ENCODE results near the gene ALG14. TPM values are rescaled to one million over a fixed set of nuclear protein-coding genes. Genes with fewer than 3 reads are reported as not detected.
"Not testable (repeated sequence)": the region's sequence is repeated elsewhere in the genome, so short reads cannot be mapped to it uniquely, and the experiment has no call there.

The ALG14 gene
- polyA plus RNA-seq, 1 of the 3 experiments (the other 2 are of a cell fraction), result 2.5 TPM

- H3K9me3 ChIP-seq; DNase-seq; H3K27ac ChIP-seq (ENCODE audit: low read depth in 2 of 2, low read length in 1 of 2); H3K9ac ChIP-seq; H3F3A ChIP-seq (replicated peaks; ENCODE audit: insufficient read depth); H3K36me3 ChIP-seq (replicated peaks in 1 of 2; ENCODE audit: control insufficient read depth in 1 of 2, insufficient read depth in 2 of 2, low read length in 1 of 2); H4K20me1 ChIP-seq (ENCODE audit: insufficient read depth); H3K4me3 ChIP-seq (ENCODE audit: low read depth in 2 of 2, low read length in 1 of 2); H3K9me2 ChIP-seq; H3K27me3 ChIP-seq (ENCODE audit: insufficient read depth); H3K79me2 ChIP-seq (ENCODE audit: insufficient read depth); POLR2A ChIA-PET; H3K4me2 ChIP-seq; H2AFZ ChIP-seq (ENCODE audit: low read depth): not testable (repeated sequence)
- 97% methylated on average over 3 of the region's 3 CpGs for WGBS (ENCODE audit: low lambda C conversion rate)
- CTCF ChIA-PET, result interaction anchor here (2.4 kb wide), 1 partner anchor 193 kb away, joined by 11 read pairs; no protein-coding TSS in a partner anchor
- peaks cover 3 to 15% of the 10 kb centered on the region in 2 experiments; a peak in 2 of 4 replicates for H3K4me1 ChIP-seq (ENCODE audit: control insufficient read depth in 1 of 2, insufficient read depth in 2 of 2, low read depth in 1 of 2, low read length in 1 of 2)
Measured at GRCh38 chr1:95047624-95048023, 25.1 kb downstream of the ALG14 start.

- ChIA-PET POLR2A (no interaction called here), CTCF (interaction anchor here (2.4 kb wide), 1 partner anchor 192 kb away, joined by 11 read pairs; no protein-coding TSS in a partner anchor)
- Histone ChIP-seq H3K4me2 (no peak overlapping the region), H3K4me1 (ENCODE audit: control insufficient read depth in 1 of 2, insufficient read depth in 2 of 2, low read depth in 1 of 2, low read length in 1 of 2) (peaks cover 8 to 17% of the 10 kb centered on the region in 2 experiments; a peak in 3 of 4 replicates), H3K36me3 (replicated peaks in 1 of 2; ENCODE audit: control insufficient read depth in 1 of 2, insufficient read depth in 2 of 2, low read length in 1 of 2) (no peaks in the 10 kb centered on the region), H2AFZ (ENCODE audit: low read depth) (no peak overlapping the region), H3K27ac (ENCODE audit: low read depth in 2 of 2, low read length in 1 of 2) (no peak overlapping the region), H3K9me2 (no peaks in the 10 kb centered on the region), H3K79me2 (ENCODE audit: insufficient read depth) (no peaks in the 10 kb centered on the region), H3K4me3 (ENCODE audit: low read depth in 2 of 2, low read length in 1 of 2) (no peak overlapping the region), H3K9ac (no peak overlapping the region), H4K20me1 (ENCODE audit: insufficient read depth) (no peaks in the 10 kb centered on the region), H3F3A (replicated peaks; ENCODE audit: insufficient read depth) (no peaks in the 10 kb centered on the region), H3K9me3 (no peaks in the 10 kb centered on the region), H3K27me3 (ENCODE audit: insufficient read depth) (no peaks in the 10 kb centered on the region)
- WGBS (ENCODE audit: low lambda C conversion rate), result 91% methylated on average over 3 of the region's 3 CpGs
- no peak for DNase-seq
- no peak for TF ChIP-seq FOXJ3 (CRISPR knock-in tag; IDR thresholded peaks at IDR 0.05)
- TF ChIP-seq SIN3A (IDR thresholded peaks at IDR 0.05; ENCODE audit: borderline replicate concordance, low read depth, low read length), result no peak
- no peak for TF ChIP-seq MEF2A (IDR thresholded peaks at IDR 0.05; ENCODE audit: borderline replicate concordance, low read depth)
Measured at GRCh38 chr1:95046359-95046758, 26.4 kb downstream of the ALG14 start.

DNA sequence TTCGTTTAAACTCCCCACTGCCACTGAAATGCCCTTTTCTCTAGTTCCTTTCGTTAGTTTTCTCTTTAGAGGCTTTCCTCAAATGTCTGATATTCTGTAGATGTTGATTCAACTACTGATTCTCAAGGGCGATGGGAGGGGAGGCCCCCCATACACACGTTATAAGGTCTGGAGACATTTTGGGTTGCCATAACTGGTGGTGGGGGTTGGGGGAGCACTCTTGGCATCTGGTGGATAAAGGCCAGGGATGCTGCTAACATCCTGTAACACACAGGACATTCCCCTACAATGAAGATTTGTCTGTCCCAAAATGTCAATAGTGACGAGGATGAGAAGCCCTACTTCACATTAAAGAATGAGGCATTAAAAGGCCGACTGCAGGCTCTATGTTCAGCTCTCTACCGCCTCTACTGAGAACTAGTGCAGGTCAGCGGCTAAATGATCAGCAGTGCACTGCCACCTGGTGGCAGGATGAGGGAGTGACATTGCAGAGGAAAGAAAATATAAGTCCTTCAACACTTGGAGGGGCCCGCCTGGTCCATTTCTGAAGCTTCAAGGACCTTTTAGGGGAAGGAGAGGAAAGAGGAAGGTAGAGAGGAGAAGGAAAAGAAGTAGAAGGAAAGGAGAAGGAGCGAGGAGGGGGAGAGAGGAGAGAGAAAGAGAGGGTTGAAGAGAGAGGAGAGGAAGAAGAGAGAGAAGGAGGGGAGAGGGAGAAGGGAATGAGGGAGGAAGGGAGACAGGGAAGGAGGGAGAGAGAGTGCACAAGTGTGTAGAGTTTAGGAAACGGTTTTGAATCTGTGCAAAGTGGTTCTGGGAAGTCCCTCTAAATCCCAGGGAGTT lies 29.4 kb downstream of the ALG14 start:
- Histone ChIP-seq H3K4me1 (ENCODE audit: control insufficient read depth in 1 of 2, insufficient read depth in 2 of 2, low read depth in 1 of 2, low read length in 1 of 2) (peaks cover 8 to 9% of the 10 kb centered on the region in 2 experiments; a peak in 3 of 4 replicates), H3K9me2 (no peaks in the 10 kb centered on the region), H3K9ac (no peak overlapping the region), H3K27ac (ENCODE audit: low read depth in 2 of 2, low read length in 1 of 2) (no peak overlapping the region; a peak in 1 of 4 replicates), H3K4me2 (peak overlapping the region; percentile 12; the same call in 1 of the 2 replicates), H3F3A (replicated peaks; ENCODE audit: insufficient read depth) (no peaks in the 10 kb centered on the region), H3K27me3 (ENCODE audit: insufficient read depth) (no peaks in the 10 kb centered on the region), H3K4me3 (ENCODE audit: low read depth in 2 of 2, low read length in 1 of 2) (peak overlapping the region in 1 of 2 experiments; percentile 20; a peak in 1 of 4 replicates), H3K9me3 (no peaks in the 10 kb centered on the region), H3K36me3 (replicated peaks in 1 of 2; ENCODE audit: control insufficient read depth in 1 of 2, insufficient read depth in 2 of 2, low read length in 1 of 2) (no peaks in the 10 kb centered on the region), H2AFZ (ENCODE audit: low read depth) (peak overlapping the region; percentile 62; the same call in 1 of the 2 replicates), H4K20me1 (ENCODE audit: insufficient read depth) (no peaks in the 10 kb centered on the region), H3K79me2 (ENCODE audit: insufficient read depth) (no peaks in the 10 kb centered on the region)
- TF ChIP-seq RCOR1 (IDR thresholded peaks at IDR 0.05; ENCODE audit: low read length) (peak; percentile 75), RAD21 (IDR thresholded peaks at IDR 0.05; ENCODE audit: low read length) (peak; percentile 98), SIN3A (IDR thresholded peaks at IDR 0.05; ENCODE audit: borderline replicate concordance, low read depth, low read length) (0 out of 2 replicates have a peak, but pooled peaks have one; percentile 24), TEAD4 (IDR thresholded peaks at IDR 0.05; ENCODE audit: borderline replicate concordance, insufficient read depth) (no peak), RFX5 (IDR thresholded peaks at IDR 0.05; ENCODE audit: low read length) (no peak; the same call in 1 of the 2 replicates), SMC3 (IDR thresholded peaks at IDR 0.05; ENCODE audit: low read depth, low read length) (peak; percentile 97)
- TF ChIP-seq, protein P1, sequence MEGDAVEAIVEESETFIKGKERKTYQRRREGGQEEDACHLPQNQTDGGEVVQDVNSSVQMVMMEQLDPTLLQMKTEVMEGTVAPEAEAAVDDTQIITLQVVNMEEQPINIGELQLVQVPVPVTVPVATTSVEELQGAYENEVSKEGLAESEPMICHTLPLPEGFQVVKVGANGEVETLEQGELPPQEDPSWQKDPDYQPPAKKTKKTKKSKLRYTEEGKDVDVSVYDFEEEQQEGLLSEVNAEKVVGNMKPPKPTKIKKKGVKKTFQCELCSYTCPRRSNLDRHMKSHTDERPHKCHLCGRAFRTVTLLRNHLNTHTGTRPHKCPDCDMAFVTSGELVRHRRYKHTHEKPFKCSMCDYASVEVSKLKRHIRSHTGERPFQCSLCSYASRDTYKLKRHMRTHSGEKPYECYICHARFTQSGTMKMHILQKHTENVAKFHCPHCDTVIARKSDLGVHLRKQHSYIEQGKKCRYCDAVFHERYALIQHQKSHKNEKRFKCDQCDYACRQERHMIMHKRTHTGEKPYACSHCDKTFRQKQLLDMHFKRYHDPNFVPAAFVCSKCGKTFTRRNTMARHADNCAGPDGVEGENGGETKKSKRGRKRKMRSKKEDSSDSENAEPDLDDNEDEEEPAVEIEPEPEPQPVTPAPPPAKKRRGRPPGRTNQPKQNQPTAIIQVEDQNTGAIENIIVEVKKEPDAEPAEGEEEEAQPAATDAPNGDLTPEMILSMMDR (IDR thresholded peaks at IDR 0.05), result peak; percentile 99
- CTCF ChIA-PET, result interaction anchor here (0.6 to 2.9 kb wide), 87 partner anchors 10 to 706 kb away, joined by 3 to 186 read pairs (median 5); partner anchors contain the start of genes ALG14, RWDD3, SLC44A3 and TLCD4
- DNase-seq, result peak; percentile 70
- POLR2A ChIA-PET, result interaction anchor here (1.0 kb wide), 1 partner anchor 225 kb away, joined by 3 read pairs; no protein-coding TSS in a partner anchor
- 38% methylated on average over 11 of the region's 11 CpGs for WGBS (ENCODE audit: low lambda C conversion rate)

All from SK-N-SH (cell line).